Duodenal mucosa (tissue), 2 donors: ENCODE data around the gene RBX1.

ENCODE experiments used
- H3K27ac ChIP-seq: one replicate; pipeline ENCODE4 v1.7.0; 2013; ENCODE audit warnings: low read depth, low read length
- H3K27me3 ChIP-seq, 2 donors: one replicate each; pipeline ENCODE4 v1.7.0; 2013; ENCODE audit warnings: low read length in 2 of 2, control low read depth in 1 of 2; ENCODE audit not compliant: insufficient read depth in 2 of 2, control insufficient read depth in 1 of 2
- H3K36me3 ChIP-seq, 2 donors: one replicate each; pipeline ENCODE4 v1.7.0; 2013; ENCODE audit warnings: low read length in 2 of 2, control low read depth in 1 of 2; ENCODE audit not compliant: insufficient read depth in 2 of 2, control insufficient read depth in 1 of 2
- H3K4me1 ChIP-seq, 2 donors: one replicate each; pipeline ENCODE4 v1.7.0; 2013; ENCODE audit warnings: low read length in 2 of 2, control low read depth in 1 of 2; ENCODE audit not compliant: insufficient read depth in 2 of 2, control insufficient read depth in 1 of 2
- H3K4me3 ChIP-seq, 2 donors: one replicate each; pipeline ENCODE4 v1.7.0; 2013; ENCODE audit warnings: low read length in 2 of 2, low read depth in 1 of 2
- H3K9ac ChIP-seq, 2 donors: one replicate each; pipeline ENCODE4 v1.7.0; 2013; ENCODE audit warnings: low read length in 2 of 2, low read depth in 1 of 2
- H3K9me3 ChIP-seq, 2 donors: one replicate each; pipeline ENCODE4 v1.7.0; 2013; ENCODE audit warnings: low read length in 2 of 2, control low read depth in 1 of 2; ENCODE audit not compliant: control insufficient read depth in 1 of 2

The RBX1 gene

GRCh38 chr22:40967111-40967760 lies 16.1 kb downstream of the RBX1 start:
- H3K36me3 ChIP-seq = peaks cover 15 to 64% of the 10 kb centered on the region in 2 donors
- no peak overlapping the region for H3K27ac ChIP-seq
- H3K9me3 ChIP-seq = no peaks in the 10 kb centered on the region
- H3K4me3 ChIP-seq = no peak overlapping the region
- no peaks in the 10 kb centered on the region for H3K27me3 ChIP-seq
- no peak overlapping the region for H3K9ac ChIP-seq
- peaks cover 0 to 3% of the 10 kb centered on the region in 2 donors for H3K4me1 ChIP-seq

GRCh38 chr22:40972587-40972986 lies 21.4 kb downstream of the RBX1 start:
- peaks cover 3 to 35% of the 10 kb centered on the region in 2 donors for H3K36me3 ChIP-seq
- no peak overlapping the region for H3K27ac ChIP-seq
- no peak overlapping the region for H3K4me3 ChIP-seq
- H3K9ac ChIP-seq = no peak overlapping the region
- H3K4me1 ChIP-seq = no peaks in the 10 kb centered on the region
- H3K27me3 ChIP-seq = no peaks in the 10 kb centered on the region
- no peaks in the 10 kb centered on the region for H3K9me3 ChIP-seq

- no peaks in the 10 kb centered on the region for H3K4me1 ChIP-seq
- no peaks in the 10 kb centered on the region for H3K9me3 ChIP-seq
- no peaks in the 10 kb centered on the region for H3K27me3 ChIP-seq
- no peak overlapping the region for H3K27ac ChIP-seq
- H3K4me3 ChIP-seq = no peak overlapping the region
- H3K9ac ChIP-seq = no peak overlapping the region
- peaks cover 3 to 29% of the 10 kb centered on the region in 2 donors for H3K36me3 ChIP-seq
Measured at GRCh38 chr22:40973144-40973543, 22.0 kb downstream of the RBX1 start.

GRCh38 chr22:40975366-40975765 lies 24.2 kb downstream of the RBX1 start:
- H3K4me1 ChIP-seq = no peaks in the 10 kb centered on the region
- no peak overlapping the region for H3K27ac ChIP-seq
- H3K27me3 ChIP-seq = no peaks in the 10 kb centered on the region
- H3K9me3 ChIP-seq = no peaks in the 10 kb centered on the region
- H3K9ac ChIP-seq = no peak overlapping the region
- H3K4me3 ChIP-seq = no peak overlapping the region
- peaks cover 0 to 17% of the 10 kb centered on the region in 2 donors for H3K36me3 ChIP-seq

GRCh38 chr22:40976866-40977700 lies 25.9 kb downstream of the RBX1 start:
- Histone ChIP-seq H3K9me3 (no peaks in the 10 kb centered on the region), H3K9ac (no peak overlapping the region), H3K27ac (no peak overlapping the region), H3K36me3 (peaks cover 0 to 9% of the 10 kb centered on the region in 2 donors), H3K4me3 (no peak overlapping the region), H3K4me1 (no peaks in the 10 kb centered on the region), H3K27me3 (no peaks in the 10 kb centered on the region)

GRCh38 chr22:40979198-40979597 lies 28.0 kb downstream of the RBX1 start:
- no peaks in the 10 kb centered on the region for H3K4me1 ChIP-seq
- no peaks in the 10 kb centered on the region for H3K9me3 ChIP-seq
- H3K36me3 ChIP-seq = no peaks in the 10 kb centered on the region
- no peak overlapping the region for H3K4me3 ChIP-seq
- H3K27me3 ChIP-seq = no peaks in the 10 kb centered on the region
- no peak overlapping the region for H3K9ac ChIP-seq
- H3K27ac ChIP-seq = no peak overlapping the region

- H3K4me3 ChIP-seq = no peak overlapping the region
- no peak overlapping the region for H3K9ac ChIP-seq
- H3K4me1 ChIP-seq = no peaks in the 10 kb centered on the region
- H3K27ac ChIP-seq = no peak overlapping the region
- H3K36me3 ChIP-seq = no peaks in the 10 kb centered on the region
- H3K27me3 ChIP-seq = no peaks in the 10 kb centered on the region
- H3K9me3 ChIP-seq = no peaks in the 10 kb centered on the region
Measured at GRCh38 chr22:40979871-40980270, 28.7 kb downstream of the RBX1 start.

DNA sequence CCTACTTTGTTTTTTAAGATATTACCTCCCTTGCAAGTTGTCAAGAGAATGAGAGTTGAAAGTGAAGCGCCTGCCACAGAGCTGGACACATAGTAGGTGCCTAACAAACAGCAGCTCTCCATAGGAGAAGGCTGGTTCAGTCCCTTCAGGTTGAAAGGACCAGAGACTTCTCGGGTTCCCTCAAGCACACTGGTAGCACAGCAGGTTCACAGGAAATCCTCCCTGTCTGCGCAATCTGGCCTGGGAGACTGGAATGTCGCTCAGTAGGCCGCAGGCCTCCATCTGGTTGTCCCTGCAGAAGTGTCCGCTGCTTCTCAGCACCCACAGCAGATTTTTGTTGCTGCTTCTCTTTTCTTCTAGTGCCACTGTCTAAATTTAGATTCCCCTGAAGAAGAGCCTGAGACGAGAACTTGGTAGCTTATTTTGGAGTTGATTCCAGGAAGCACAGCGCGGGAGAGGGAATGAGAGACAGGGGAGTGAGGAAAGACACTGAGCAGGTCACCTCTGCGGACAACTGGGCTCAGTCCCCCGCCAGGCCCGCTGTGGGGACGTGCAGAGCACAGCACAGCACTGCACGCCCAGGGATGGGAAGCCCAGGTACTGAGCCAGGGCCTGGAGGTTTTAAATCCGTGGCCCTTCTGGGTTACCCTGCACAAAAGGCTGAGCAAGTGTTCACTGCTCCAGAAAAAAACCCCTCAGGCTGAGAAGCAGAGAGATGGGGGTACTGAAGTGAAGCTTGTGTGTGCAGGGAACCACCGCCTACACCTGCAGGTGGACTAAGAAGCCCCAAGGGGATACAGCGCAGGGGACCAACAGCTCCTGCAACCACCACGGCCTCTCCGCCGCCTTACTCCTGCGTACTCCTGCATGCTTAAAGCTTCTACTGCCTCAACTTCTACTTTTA lies 31.6 kb downstream of the RBX1 start:
- Histone ChIP-seq H3K27me3 (no peaks in the 10 kb centered on the region), H3K9me3 (no peaks in the 10 kb centered on the region), H3K36me3 (no peaks in the 10 kb centered on the region), H3K4me1 (no peaks in the 10 kb centered on the region), H3K9ac (no peak overlapping the region), H3K4me3 (no peak overlapping the region), H3K27ac (no peak overlapping the region)

- peaks cover 4 to 8% of the 10 kb centered on the region in 2 donors for H3K27me3 ChIP-seq
- no peaks in the 10 kb centered on the region for H3K4me1 ChIP-seq
- H3K27ac ChIP-seq = no peak overlapping the region
- no peaks in the 10 kb centered on the region for H3K9me3 ChIP-seq
- no peaks in the 10 kb centered on the region for H3K36me3 ChIP-seq
- H3K4me3 ChIP-seq = no peak overlapping the region
- H3K9ac ChIP-seq = no peak overlapping the region
Measured at GRCh38 chr22:40991298-40991697, 40.1 kb downstream of the RBX1 start.

- no peak overlapping the region for H3K9ac ChIP-seq
- H3K27me3 ChIP-seq = peaks cover 4 to 8% of the 10 kb centered on the region in 2 donors
- no peak overlapping the region for H3K27ac ChIP-seq
- H3K36me3 ChIP-seq = no peaks in the 10 kb centered on the region
- no peaks in the 10 kb centered on the region for H3K4me1 ChIP-seq
- H3K9me3 ChIP-seq = no peaks in the 10 kb centered on the region
- no peak overlapping the region for H3K4me3 ChIP-seq
Measured at GRCh38 chr22:40995821-40996220, 44.6 kb downstream of the RBX1 start.
